Measurements from ENCODE around the gene SOCS3.

DNA sequence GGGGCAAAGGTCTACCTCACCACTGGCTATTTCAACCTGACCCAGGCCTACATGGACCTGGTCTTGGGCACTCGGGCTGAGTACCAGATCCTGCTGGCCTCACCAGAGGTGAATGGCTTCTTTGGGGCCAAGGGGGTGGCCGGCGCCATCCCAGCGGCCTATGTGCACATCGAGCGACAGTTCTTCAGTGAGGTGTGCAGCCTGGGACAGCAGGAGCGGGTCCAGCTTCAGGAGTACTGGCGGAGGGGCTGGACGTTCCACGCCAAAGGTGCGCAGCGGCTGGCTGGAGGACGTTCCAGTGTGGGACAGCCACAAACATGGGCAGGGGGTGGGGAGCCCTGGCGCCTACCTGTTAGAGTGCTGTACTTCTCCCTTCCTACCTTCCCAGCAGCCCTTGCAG lies 43.9 kb upstream of the SOCS3 start:
- no peak for TF ChIP-seq EZH2 (IDR thresholded peaks at IDR 0.05; ENCODE audit: insufficient read depth, poor library complexity, severe bottlenecking)
- TF ChIP-seq EZH2phosphoT487 (IDR thresholded peaks at IDR 0.05; ENCODE audit: insufficient read depth, low read depth), result no peak
